RWPE1 (cell line): ENCODE data around the gene NAPSA.

ENCODE experiments used
- CTCF ChIA-PET: fragments of 350-600 bp; sonication (Branson Sonifier 250); formaldehyde crosslinking; extraction: SDS; loops from one replicate; lab custom pipeline; 2021; lab: Yijun Ruan, JAX
- POLR2A ChIA-PET: fragments of 400-600 bp; formaldehyde crosslinking; extraction: SDS; loops from one replicate; lab custom pipeline; 2020; ENCODE audit warnings: antibody characterized with exemption; ENCODE audit not compliant: low non-redundant PET; lab: Yijun Ruan, JAX
- DNase-seq: peaks from one replicate; pipeline ENCODE4 v3.0.0; 2012; ENCODE audit warnings: low spot score
- H3K27ac ChIP-seq: fragments of 450-650 bp; 2 replicates; pipeline ENCODE4 v1.5.1; 2017
- CTCF ChIP-seq: fragments of 450-650 bp; conservative IDR thresholded peaks from 2 replicates; pipeline ENCODE4 v1.5.1; 2017; ENCODE audit warnings: low read depth, mild to moderate bottlenecking

Gene NAPSA

GRCh38 chr19:50327461-50328223, 37.8 kb downstream of the NAPSA start:
- H3K27ac ChIP-seq, result no peak overlapping the region
- ChIA-PET CTCF (interaction anchor here (0.6 to 1.0 kb wide), 4 partner anchors 12 to 553 kb away, joined by 3 to 4 read pairs (median 4); no protein-coding TSS in a partner anchor), POLR2A (interaction anchor here (0.6 kb wide), 1 partner anchor 14 kb away, joined by 3 read pairs; no protein-coding TSS in a partner anchor)
- TF ChIP-seq CTCF, result no peak
- no peak for DNase-seq

- DNase-seq, result no peak
- POLR2A ChIA-PET, result no interaction called here
- no peak for TF ChIP-seq CTCF
- H3K27ac ChIP-seq, result no peak overlapping the region
- CTCF ChIA-PET, result no interaction called here
Measured at GRCh38 chr19:50327013-50327412, 38.4 kb downstream of the NAPSA start.

- POLR2A ChIA-PET, result no interaction called here
- no peak overlapping the region for H3K27ac ChIP-seq
- no peak for DNase-seq
- CTCF ChIA-PET, result no interaction called here
- no peak for TF ChIP-seq CTCF
Measured at GRCh38 chr19:50326101-50326664, 39.3 kb downstream of the NAPSA start.

GRCh38 chr19:50325310-50326100, 39.9 kb downstream of the NAPSA start:
- ChIA-PET POLR2A (no interaction called here), CTCF (no interaction called here)
- TF ChIP-seq CTCF, result no peak
- peak; percentile 98 for DNase-seq
- H3K27ac ChIP-seq, result no peak overlapping the region

GRCh38 chr19:50324331-50324730, 41.1 kb downstream of the NAPSA start:
- ChIA-PET POLR2A (interaction anchor here (0.6 kb wide), 1 partner anchor 8 kb away, joined by 3 read pairs; no protein-coding TSS in a partner anchor), CTCF (interaction anchor here (0.6 kb wide), 1 partner anchor 42 kb away, joined by 3 read pairs; no protein-coding TSS in a partner anchor)
- peak overlapping the region; percentile 10; the same call in 1 of the 2 replicates for H3K27ac ChIP-seq
- no peak for DNase-seq
- TF ChIP-seq CTCF, result no peak

- CTCF ChIA-PET, result no interaction called here
- DNase-seq, result no peak
- no peak for TF ChIP-seq CTCF
- POLR2A ChIA-PET, result no interaction called here
- H3K27ac ChIP-seq, result no peak overlapping the region
Measured at GRCh38 chr19:50323782-50324133, 41.7 kb downstream of the NAPSA start.
